Measurements from ENCODE around the gene FBXO11. TPM values are rescaled to one million over a fixed set of nuclear protein-coding genes. Genes with fewer than 3 reads are reported as not detected.

Gene FBXO11
- total RNA-seq, 4 donors from 2014 or later: 21.5 to 31.8 (median 28.4) TPM

DNA sequence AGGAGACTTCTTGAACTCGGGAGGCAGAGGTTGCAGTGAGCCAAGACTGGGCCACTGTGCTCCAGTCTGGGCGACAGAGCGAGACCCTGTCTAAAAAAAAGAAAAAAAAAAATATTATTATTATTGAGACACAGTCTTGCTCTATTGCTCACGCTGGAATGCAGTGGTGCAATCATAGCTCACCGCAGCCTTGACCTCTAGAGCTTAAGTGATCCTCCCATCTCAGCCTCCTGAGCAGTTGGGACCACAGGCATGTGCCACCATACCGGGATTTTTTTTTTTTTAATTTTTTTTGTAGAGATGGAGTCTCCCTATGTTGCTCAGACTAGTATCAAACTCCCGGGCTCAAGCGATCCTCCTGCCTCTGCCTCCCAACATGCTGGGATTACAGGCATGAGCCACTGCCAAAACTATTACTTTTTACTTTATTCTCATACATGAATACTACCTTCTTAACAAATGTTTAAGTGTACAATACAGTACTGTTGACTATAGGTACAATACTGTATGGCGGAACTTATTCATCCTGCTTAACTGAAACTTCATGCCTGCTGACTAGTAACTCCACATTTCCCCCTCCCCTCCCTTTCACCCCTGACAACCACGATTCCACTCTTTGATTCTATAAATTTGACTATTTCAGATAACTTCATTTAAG is 15.5 kb downstream of the FBXO11 start:
- Histone ChIP-seq H3K4me3 (no peak overlapping the region), H3K9me3 (no peaks in the 10 kb centered on the region), H3K36me3 (no peaks in the 10 kb centered on the region), H3K27me3 (no peaks in the 10 kb centered on the region), H3K27ac (no peak overlapping the region), H3K4me1 (peaks cover 49 to 54% of the 10 kb centered on the region in 2 donors)
- ATAC-seq: no peak
- intact Hi-C loops (cut with DNase I; ENCODE audit: low total_unique reads) (no loop called here), in situ Hi-C loops (cut with MboI; ENCODE audit: low sequenced_read_pairs in 4 of 4) (loop anchor here in 1 of 4 donors (10.0 kb wide), 1 partner anchor 106 kb away; the partner anchor contains the start of gene MSH6)
- TF ChIP-seq POLR2A (IDR thresholded peaks at IDR 0.05): no peak
- TF ChIP-seq, protein P1, sequence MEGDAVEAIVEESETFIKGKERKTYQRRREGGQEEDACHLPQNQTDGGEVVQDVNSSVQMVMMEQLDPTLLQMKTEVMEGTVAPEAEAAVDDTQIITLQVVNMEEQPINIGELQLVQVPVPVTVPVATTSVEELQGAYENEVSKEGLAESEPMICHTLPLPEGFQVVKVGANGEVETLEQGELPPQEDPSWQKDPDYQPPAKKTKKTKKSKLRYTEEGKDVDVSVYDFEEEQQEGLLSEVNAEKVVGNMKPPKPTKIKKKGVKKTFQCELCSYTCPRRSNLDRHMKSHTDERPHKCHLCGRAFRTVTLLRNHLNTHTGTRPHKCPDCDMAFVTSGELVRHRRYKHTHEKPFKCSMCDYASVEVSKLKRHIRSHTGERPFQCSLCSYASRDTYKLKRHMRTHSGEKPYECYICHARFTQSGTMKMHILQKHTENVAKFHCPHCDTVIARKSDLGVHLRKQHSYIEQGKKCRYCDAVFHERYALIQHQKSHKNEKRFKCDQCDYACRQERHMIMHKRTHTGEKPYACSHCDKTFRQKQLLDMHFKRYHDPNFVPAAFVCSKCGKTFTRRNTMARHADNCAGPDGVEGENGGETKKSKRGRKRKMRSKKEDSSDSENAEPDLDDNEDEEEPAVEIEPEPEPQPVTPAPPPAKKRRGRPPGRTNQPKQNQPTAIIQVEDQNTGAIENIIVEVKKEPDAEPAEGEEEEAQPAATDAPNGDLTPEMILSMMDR (IDR thresholded peaks at IDR 0.05 in 4 of 5, conservative IDR thresholded peaks at IDR 0.05 in 1 of 5): no peak
- DNase-seq: no peak

DNA sequence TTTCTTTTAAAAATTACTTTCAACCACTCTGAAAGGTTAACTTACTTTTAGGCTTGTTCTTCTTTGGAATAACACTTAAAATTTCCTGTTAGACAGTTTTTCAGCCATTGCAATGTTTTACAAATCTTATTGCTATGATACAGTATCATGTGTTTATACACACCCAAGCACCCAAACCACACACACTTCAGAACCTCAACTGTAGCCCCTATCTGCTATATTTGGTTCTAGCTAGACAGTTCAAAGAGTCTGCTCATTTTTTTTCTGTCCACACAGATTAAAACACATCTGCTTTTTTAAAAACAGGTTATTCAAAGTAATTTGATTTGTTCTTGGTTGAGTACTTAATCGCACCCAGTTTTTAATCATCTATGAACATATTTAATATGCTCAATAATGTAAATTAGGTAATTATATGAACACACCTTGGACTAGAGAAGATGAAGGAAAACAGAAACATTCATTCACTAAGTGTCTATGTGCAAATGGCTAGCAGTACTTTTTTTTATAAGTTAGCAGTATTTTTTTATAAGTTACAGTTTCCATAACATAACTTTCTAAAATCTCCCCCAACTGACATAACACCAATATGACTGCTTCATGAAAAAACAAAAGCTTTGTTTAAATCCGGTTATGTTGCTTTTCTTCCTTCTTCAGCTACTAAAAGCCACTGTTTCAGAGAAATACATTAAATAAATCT is 17.6 kb downstream of the FBXO11 start:
- no peaks in the 10 kb centered on the region for H3K9me3 ChIP-seq
- no peak overlapping the region for H3K4me3 ChIP-seq
- DNase-seq: no peak
- no peaks in the 10 kb centered on the region for H3K27me3 ChIP-seq
- intact Hi-C loops (cut with DNase I; ENCODE audit: low total_unique reads): no loop called here
- in situ Hi-C loops (cut with MboI; ENCODE audit: low sequenced_read_pairs in 4 of 4): no loop called here
- no peak overlapping the region for H3K27ac ChIP-seq
- no peaks in the 10 kb centered on the region for H3K36me3 ChIP-seq
- no peak for ATAC-seq
- TF ChIP-seq, protein P1 (IDR thresholded peaks at IDR 0.05 in 4 of 5, conservative IDR thresholded peaks at IDR 0.05 in 1 of 5): no peak
- TF ChIP-seq POLR2A (IDR thresholded peaks at IDR 0.05): no peak
- H3K4me1 ChIP-seq: peaks cover 35 to 45% of the 10 kb centered on the region in 2 donors

DNA sequence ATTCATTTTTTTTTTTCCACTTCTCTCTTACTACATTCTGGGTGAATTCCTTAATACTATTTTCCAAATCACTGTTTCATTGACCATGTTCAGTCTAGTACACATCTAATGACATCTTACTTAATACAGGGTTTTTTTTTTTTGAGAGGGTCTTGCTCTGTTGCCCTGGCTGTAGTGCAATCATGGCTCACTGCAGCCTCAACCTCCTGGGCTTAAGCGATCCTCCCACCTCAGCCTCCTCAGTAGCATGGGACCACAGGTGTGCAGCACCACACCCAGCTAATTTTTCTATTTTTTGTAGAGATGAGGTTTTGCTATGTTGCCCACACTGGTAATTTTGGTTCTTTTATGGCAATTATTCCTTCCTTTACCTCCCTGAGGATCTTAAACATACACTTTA is 29.4 kb downstream of the FBXO11 start:
- intact Hi-C loops (cut with DNase I; ENCODE audit: low total_unique reads): no loop called here
- Histone ChIP-seq H3K4me1 (peaks cover 9% of the 10 kb centered on the region in 2 donors), H3K36me3 (no peaks in the 10 kb centered on the region), H3K27ac (no peak overlapping the region), H3K4me3 (no peak overlapping the region), H3K9me3 (no peaks in the 10 kb centered on the region), H3K27me3 (no peaks in the 10 kb centered on the region)
- DNase-seq: no peak
- TF ChIP-seq, protein P1 (IDR thresholded peaks at IDR 0.05 in 4 of 5, conservative IDR thresholded peaks at IDR 0.05 in 1 of 5): no peak
- TF ChIP-seq POLR2A (IDR thresholded peaks at IDR 0.05): no peak
- no peak for ATAC-seq
- in situ Hi-C loops (cut with MboI; ENCODE audit: low sequenced_read_pairs in 4 of 4): no loop called here

DNA sequence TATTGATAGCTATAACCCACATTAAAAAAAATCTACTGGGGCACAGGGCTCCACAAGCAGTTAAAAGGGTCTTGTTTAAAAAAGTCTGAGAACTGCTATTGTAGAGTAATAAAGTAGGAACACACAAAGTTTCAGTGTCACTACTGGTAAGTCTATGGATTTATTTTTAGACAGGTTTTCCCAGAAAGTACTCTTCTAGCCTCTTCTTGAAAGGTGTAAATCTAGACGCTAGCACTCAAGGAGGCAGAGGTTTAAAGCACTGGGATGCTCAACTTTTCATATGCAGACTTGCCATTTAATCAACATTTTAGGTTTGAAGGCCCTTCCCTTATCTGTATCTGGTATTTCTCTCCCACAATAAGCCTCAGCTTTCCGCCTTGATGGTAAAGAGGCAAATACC is 33.4 kb downstream of the FBXO11 start:
- H3K27me3 ChIP-seq: no peaks in the 10 kb centered on the region
- no peaks in the 10 kb centered on the region for H3K36me3 ChIP-seq
- in situ Hi-C loops (cut with MboI; ENCODE audit: low sequenced_read_pairs in 4 of 4) (loop anchor here in 2 of 4 donors (25.0 kb wide), 1 partner anchor 539 kb away; no protein-coding TSS in a partner anchor), intact Hi-C loops (cut with DNase I; ENCODE audit: low total_unique reads) (no loop called here)
- H3K4me3 ChIP-seq: no peak overlapping the region
- ATAC-seq: no peak
- no peaks in the 10 kb centered on the region for H3K9me3 ChIP-seq
- no peak overlapping the region for H3K27ac ChIP-seq
- TF ChIP-seq, protein P1 (IDR thresholded peaks at IDR 0.05 in 4 of 5, conservative IDR thresholded peaks at IDR 0.05 in 1 of 5): no peak
- TF ChIP-seq POLR2A (IDR thresholded peaks at IDR 0.05): no peak
- no peak for DNase-seq
- peaks cover 23 to 38% of the 10 kb centered on the region in 2 donors for H3K4me1 ChIP-seq

All from gastrocnemius medialis (tissue), 4 donors.